ENCODE data around the gene RORC.

The RORC gene

DNA sequence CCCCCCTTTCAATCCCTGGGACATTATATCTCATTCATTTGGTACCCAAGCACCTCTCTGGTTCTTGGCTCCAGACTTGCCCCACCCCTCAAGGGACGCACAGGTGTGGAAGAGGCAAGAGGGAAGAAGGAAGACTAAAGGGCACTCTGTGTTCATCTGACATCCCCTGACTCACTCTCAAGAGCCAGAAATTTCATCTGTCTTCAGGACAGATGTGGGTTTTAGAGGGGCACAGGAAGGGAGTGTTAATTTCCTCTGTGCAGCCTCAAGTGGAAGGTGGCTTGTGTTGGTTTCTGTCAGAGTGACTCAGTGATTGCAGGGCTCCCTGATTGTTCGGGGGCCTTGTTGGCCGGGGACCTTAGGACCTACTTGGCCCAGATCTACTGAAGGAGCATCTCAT is 5.6 kb upstream of the RORC start:
- Histone ChIP-seq H3K4me3 (ENCODE audit: extremely low read depth, insufficient read depth, low read length, poor library complexity, severe bottlenecking) (no peak overlapping the region), H3K36me3 (ENCODE audit: control insufficient read depth, insufficient read depth, low read length) (no peaks in the 10 kb centered on the region), H3K27ac (ENCODE audit: low read depth, low read length, severe bottlenecking) (no peak overlapping the region), H3K4me1 (ENCODE audit: control insufficient read depth, insufficient read depth, low read length, poor library complexity, severe bottlenecking) (peaks cover 28% of the 10 kb centered on the region), H3K9me3 (ENCODE audit: control insufficient read depth, low read length) (no peaks in the 10 kb centered on the region)
- WGBS, 2 experiments (ENCODE audit: insufficient coverage in 2 of 2): 74 to 84% methylated on average over 2 to 3 of the region's 3 CpGs

DNA sequence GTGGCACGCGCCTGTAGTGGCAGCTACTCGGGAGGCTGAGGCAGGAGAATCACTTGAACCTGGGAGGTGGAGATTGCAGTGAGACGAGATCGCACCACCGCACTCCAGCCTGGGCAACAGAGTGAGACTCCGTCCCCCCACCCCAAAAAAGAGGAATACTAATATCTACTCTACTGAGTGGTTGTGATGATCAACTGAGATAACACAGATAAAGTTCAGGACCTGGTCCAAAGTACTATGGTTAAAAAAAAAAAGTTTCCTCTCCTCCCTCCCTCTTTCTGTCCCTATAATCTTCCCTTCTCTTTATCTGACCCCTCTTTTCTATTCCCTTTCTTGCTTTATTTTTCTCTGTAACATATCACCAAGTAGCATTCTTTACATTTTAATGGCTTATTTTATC is 4.0 kb upstream of the RORC start:
- Histone ChIP-seq H3K36me3 (ENCODE audit: control insufficient read depth, insufficient read depth, low read length) (no peaks in the 10 kb centered on the region), H3K27ac (ENCODE audit: low read depth, low read length, severe bottlenecking) (no peak overlapping the region), H3K4me3 (ENCODE audit: extremely low read depth, insufficient read depth, low read length, poor library complexity, severe bottlenecking) (no peak overlapping the region), H3K4me1 (ENCODE audit: control insufficient read depth, insufficient read depth, low read length, poor library complexity, severe bottlenecking) (peaks cover 14% of the 10 kb centered on the region), H3K9me3 (ENCODE audit: control insufficient read depth, low read length) (no peaks in the 10 kb centered on the region)
- 95 to 100% methylated on average over 3 to 4 of the region's 7 CpGs for WGBS, 2 experiments (ENCODE audit: insufficient coverage in 2 of 2)

DNA sequence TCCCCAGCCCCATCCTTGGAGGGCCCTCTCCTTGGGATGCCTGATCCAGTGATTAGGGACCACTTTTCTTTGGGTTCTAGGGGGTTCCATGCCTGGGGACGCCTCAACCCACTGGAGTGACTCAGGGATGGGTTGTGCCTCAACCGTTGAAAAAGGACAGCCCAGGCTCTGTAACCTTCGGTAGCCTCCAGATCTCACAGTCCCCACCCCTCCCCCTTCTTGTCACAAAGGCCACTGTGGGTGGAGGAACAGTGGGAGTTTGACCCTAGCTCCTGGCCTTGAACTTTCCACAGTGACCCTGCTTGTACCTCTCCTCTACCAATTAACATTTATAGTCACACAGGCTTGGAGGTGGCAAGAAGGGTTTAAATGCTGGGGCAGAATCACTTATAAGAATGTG is 2.6 kb upstream of the RORC start:
- H3K9me3 ChIP-seq (ENCODE audit: control insufficient read depth, low read length): no peaks in the 10 kb centered on the region
- H3K27ac ChIP-seq (ENCODE audit: low read depth, low read length, severe bottlenecking): no peak overlapping the region
- H3K4me3 ChIP-seq (ENCODE audit: extremely low read depth, insufficient read depth, low read length, poor library complexity, severe bottlenecking): no peak overlapping the region
- H3K36me3 ChIP-seq (ENCODE audit: control insufficient read depth, insufficient read depth, low read length): no peaks in the 10 kb centered on the region
- peaks cover 22% of the 10 kb centered on the region for H3K4me1 ChIP-seq (ENCODE audit: control insufficient read depth, insufficient read depth, low read length, poor library complexity, severe bottlenecking)
- 80 to 100% methylated on average over 1 to 2 of the region's 3 CpGs for WGBS, 2 experiments (ENCODE audit: insufficient coverage in 2 of 2)

DNA sequence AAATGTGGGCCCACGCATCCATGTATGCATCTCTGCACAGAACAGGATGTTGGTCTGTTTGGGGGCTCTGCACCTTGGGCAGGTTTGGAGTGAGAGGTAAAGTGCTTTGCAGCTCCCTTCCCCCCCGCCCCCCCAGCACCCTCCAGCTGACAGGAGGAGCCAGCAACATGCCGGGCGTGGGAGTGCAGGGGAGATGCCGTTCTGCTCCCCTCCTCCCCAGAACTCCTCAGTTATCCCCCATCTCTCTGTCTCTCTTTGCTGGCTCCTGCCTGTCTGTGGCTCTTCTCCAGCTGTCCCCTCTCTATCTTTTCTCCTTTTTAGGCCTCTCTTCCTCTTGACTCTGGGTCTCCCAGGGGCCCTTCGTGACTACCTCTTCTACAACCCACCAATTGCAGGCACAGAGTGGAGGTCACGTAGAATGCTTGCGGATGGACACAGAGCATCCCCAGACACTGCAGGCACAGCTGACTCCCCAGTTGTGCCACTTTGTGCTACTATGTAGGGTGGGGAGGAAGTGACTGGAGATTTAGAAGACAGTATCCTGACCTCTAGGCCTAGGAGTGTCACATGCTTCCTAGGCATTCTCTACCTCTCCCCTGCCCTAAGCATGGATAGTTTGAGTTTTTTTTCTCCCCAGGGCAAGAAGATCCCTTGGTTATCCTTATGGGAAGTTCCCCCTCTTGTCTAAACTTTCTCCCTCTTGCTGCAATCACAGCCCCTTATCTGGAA is 1.7 kb upstream of the RORC start:
- Histone ChIP-seq H3K27ac (ENCODE audit: low read depth, low read length, severe bottlenecking) (no peak overlapping the region), H3K36me3 (ENCODE audit: control insufficient read depth, insufficient read depth, low read length) (no peaks in the 10 kb centered on the region), H3K4me1 (ENCODE audit: control insufficient read depth, insufficient read depth, low read length, poor library complexity, severe bottlenecking) (peaks cover 25% of the 10 kb centered on the region), H3K4me3 (ENCODE audit: extremely low read depth, insufficient read depth, low read length, poor library complexity, severe bottlenecking) (no peak overlapping the region), H3K9me3 (ENCODE audit: control insufficient read depth, low read length) (no peaks in the 10 kb centered on the region)
- WGBS, 2 experiments (ENCODE audit: insufficient coverage in 2 of 2): 93 to 100% methylated on average over 3 to 4 of the region's 8 CpGs

DNA sequence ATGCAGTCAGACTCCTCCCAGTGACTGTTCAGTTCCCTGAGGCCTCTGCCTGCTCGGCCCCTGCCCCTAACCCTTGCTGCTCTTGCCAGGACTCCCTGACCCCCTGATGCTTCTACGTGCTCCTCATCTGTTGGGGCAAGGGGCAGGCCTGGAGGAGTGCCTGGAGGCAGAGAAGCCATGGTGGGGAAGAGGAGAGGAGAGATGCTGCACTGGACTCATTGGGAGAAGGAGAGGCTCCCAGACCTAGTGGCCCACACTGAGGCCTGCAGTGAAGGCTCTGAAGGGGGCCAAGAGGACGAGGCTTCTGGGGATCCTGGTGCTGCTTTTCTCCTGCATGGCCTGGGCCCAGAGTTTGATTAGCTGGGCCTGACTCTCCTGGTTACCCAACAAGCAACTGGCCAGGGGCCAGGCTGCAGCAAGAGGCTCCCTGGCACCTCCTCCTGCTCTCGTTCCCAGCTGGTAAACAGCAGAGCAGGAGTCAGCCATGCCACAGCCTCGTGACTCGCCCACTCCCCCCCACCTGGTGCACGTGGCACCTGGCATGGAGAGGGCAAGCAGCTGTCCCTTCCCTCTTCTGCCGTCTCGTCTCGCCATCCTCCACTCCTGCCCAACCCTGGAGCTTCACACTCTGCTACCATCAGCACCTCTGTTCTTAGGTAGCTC is 847 bp upstream of the RORC start:
- H3K36me3 ChIP-seq (ENCODE audit: control insufficient read depth, insufficient read depth, low read length): no peaks in the 10 kb centered on the region
- H3K27ac ChIP-seq (ENCODE audit: low read depth, low read length, severe bottlenecking): no peak overlapping the region
- H3K4me3 ChIP-seq (ENCODE audit: extremely low read depth, insufficient read depth, low read length, poor library complexity, severe bottlenecking): no peak overlapping the region
- peaks cover 29% of the 10 kb centered on the region for H3K4me1 ChIP-seq (ENCODE audit: control insufficient read depth, insufficient read depth, low read length, poor library complexity, severe bottlenecking)
- WGBS, 2 experiments (ENCODE audit: insufficient coverage in 2 of 2): 76 to 90% methylated on average over 4 to 6 of the region's 10 CpGs
- H3K9me3 ChIP-seq (ENCODE audit: control insufficient read depth, low read length): no peaks in the 10 kb centered on the region

DNA sequence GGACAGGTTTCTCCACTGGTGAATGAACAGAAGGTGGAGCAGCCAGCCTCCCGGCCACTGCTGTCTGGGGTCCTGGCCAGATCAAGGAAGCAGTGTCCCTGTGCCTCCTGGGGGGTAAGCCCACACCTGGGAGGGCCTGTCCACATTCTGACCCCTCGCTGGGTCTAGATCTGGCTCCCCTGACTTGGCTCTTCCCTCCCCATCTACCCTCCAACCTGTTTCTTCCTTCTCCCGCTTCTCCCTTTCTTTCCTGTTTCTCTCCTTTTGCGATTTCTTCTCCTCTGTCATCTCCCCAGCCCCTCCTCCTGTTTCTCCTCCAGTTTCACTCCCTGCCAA is 378 bp downstream of the RORC start:
- Histone ChIP-seq H3K4me3 (ENCODE audit: extremely low read depth, insufficient read depth, low read length, poor library complexity, severe bottlenecking) (no peak overlapping the region), H3K27ac (ENCODE audit: low read depth, low read length, severe bottlenecking) (no peak overlapping the region), H3K9me3 (ENCODE audit: control insufficient read depth, low read length) (no peaks in the 10 kb centered on the region), H3K36me3 (ENCODE audit: control insufficient read depth, insufficient read depth, low read length) (no peaks in the 10 kb centered on the region), H3K4me1 (ENCODE audit: control insufficient read depth, insufficient read depth, low read length, poor library complexity, severe bottlenecking) (peaks cover 19% of the 10 kb centered on the region)
- 85 to 94% methylated on average over 4 of the region's 4 CpGs for WGBS, 2 experiments (ENCODE audit: insufficient coverage in 2 of 2)

DNA sequence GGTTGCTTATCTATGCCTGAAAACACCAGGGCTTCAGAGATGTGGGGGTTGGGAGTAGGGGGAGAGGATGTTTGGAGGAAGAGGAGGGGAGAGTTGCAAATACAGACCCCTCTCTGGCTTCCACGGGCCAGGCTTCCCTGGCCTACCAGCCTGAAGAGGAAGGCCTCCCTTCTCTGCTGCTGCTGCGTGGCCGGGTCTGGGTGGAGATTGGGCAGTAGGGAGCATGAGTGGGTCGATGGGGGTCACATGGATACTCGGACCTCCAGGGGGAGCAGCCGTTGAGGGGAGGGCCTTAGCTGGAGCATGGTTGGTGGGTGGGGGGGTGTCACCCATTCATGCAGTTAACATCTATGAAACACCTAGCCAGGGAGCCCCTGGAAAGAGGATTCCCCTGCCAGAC is 1.5 kb downstream of the RORC start:
- Histone ChIP-seq H3K4me3 (ENCODE audit: extremely low read depth, insufficient read depth, low read length, poor library complexity, severe bottlenecking) (no peak overlapping the region), H3K4me1 (ENCODE audit: control insufficient read depth, insufficient read depth, low read length, poor library complexity, severe bottlenecking) (peaks cover 23% of the 10 kb centered on the region), H3K9me3 (ENCODE audit: control insufficient read depth, low read length) (no peaks in the 10 kb centered on the region), H3K27ac (ENCODE audit: low read depth, low read length, severe bottlenecking) (no peak overlapping the region), H3K36me3 (ENCODE audit: control insufficient read depth, insufficient read depth, low read length) (no peaks in the 10 kb centered on the region)
- WGBS, 2 experiments (ENCODE audit: insufficient coverage in 2 of 2): 20 to 70% methylated on average over 1 to 2 of the region's 6 CpGs

DNA sequence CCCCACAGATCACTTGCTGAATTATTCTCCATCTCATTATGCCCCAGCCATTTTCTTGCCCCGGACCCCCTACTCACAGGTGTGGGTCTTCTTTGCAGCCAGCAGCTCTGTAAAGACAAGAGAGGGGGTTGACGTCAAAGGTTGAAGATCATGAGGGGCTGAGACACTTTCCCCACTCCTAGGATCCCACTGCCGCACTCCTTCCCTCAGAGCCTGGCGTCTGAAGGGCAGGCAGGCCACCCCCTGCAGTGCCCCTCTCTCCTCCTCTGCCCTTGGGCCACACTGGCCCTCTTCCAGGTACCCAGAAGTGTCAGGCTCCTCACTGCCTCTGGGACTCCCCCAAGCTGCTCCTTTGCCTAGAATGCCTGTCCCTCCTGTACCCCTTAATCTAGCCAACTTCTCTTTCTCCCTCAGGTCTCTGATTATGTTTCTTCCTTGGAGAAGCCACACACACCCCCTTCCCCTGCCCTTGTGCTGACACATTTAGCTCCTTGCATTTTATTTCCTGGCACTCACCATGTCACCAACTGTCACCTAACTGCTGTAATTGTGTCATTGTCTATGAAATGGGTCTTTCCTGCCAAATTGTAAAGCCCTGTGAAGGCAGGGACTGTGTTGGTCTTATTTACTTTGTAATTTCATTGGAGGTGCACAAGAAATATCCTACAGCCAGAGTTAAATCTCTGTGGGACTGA is 2.1 kb downstream of the RORC start:
- no peaks in the 10 kb centered on the region for H3K36me3 ChIP-seq (ENCODE audit: control insufficient read depth, insufficient read depth, low read length)
- WGBS, 2 experiments (ENCODE audit: insufficient coverage in 2 of 2): 31 to 33% methylated on average over 1 to 3 of the region's 4 CpGs
- peaks cover 23% of the 10 kb centered on the region for H3K4me1 ChIP-seq (ENCODE audit: control insufficient read depth, insufficient read depth, low read length, poor library complexity, severe bottlenecking)
- H3K27ac ChIP-seq (ENCODE audit: low read depth, low read length, severe bottlenecking): no peak overlapping the region
- no peak overlapping the region for H3K4me3 ChIP-seq (ENCODE audit: extremely low read depth, insufficient read depth, low read length, poor library complexity, severe bottlenecking)
- H3K9me3 ChIP-seq (ENCODE audit: control insufficient read depth, low read length): no peaks in the 10 kb centered on the region

DNA sequence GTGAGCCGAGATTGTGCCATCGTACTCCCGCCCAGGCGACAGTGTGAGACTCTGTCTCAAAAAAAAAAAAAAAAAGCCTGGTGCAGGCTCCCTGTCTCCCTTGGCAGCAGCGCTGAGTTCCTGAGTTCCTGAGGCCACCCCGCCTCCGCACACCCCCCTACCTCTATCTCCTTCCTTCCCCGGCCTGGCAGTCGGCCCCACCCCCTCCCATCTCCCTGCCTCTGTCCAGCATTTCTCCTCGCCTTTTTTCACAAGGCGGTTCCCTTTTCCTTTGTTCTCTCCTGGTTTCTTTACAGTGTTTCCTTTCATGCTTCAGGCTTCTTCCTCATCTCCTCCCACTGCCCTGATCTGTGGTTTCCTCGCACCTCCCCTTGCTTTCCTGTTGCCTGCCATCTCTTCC is 2.7 kb downstream of the RORC start:
- no peak overlapping the region for H3K27ac ChIP-seq (ENCODE audit: low read depth, low read length, severe bottlenecking)
- H3K36me3 ChIP-seq (ENCODE audit: control insufficient read depth, insufficient read depth, low read length): no peaks in the 10 kb centered on the region
- H3K9me3 ChIP-seq (ENCODE audit: control insufficient read depth, low read length): no peaks in the 10 kb centered on the region
- peaks cover 23% of the 10 kb centered on the region for H3K4me1 ChIP-seq (ENCODE audit: control insufficient read depth, insufficient read depth, low read length, poor library complexity, severe bottlenecking)
- WGBS, 2 experiments (ENCODE audit: insufficient coverage in 2 of 2): 0 to 4% methylated on average over 8 of the region's 12 CpGs
- H3K4me3 ChIP-seq (ENCODE audit: extremely low read depth, insufficient read depth, low read length, poor library complexity, severe bottlenecking): no peak overlapping the region

DNA sequence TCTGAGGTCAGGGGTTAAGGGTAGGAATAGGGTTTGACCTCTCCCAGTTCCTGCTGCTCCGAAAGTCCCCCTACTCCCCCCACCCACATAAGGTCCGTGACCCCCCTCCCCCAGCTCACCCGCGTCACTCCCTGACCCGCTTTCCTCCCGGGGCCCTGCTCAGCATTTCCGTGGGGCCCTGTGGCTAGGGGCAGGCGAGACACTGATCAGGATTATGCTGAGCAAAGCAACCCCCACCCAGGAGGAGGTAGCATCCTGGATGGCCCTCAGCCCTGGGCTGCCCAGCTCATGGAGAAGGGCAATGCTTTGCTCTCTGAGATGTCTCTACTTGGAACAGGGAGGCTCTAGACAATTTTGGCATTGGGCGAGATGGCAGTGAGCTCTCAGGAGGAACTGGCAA is 3.7 kb downstream of the RORC start:
- Histone ChIP-seq H3K36me3 (ENCODE audit: control insufficient read depth, insufficient read depth, low read length) (no peaks in the 10 kb centered on the region), H3K4me3 (ENCODE audit: extremely low read depth, insufficient read depth, low read length, poor library complexity, severe bottlenecking) (no peak overlapping the region), H3K27ac (ENCODE audit: low read depth, low read length, severe bottlenecking) (no peak overlapping the region), H3K9me3 (ENCODE audit: control insufficient read depth, low read length) (no peaks in the 10 kb centered on the region), H3K4me1 (ENCODE audit: control insufficient read depth, insufficient read depth, low read length, poor library complexity, severe bottlenecking) (peaks cover 23% of the 10 kb centered on the region)
- 64 to 78% methylated on average over 5 to 7 of the region's 9 CpGs for WGBS, 2 experiments (ENCODE audit: insufficient coverage in 2 of 2)
